Activated CD8-positive, alpha-beta T cell treated with anti-CD3 and anti-CD28 coated beads, Interleukin-2, amount 10 ng/mL, durations not matched to agents 7 days and 5 days (primary cell): ENCODE data around the gene ZC3H4. TPM values are rescaled to one million over a fixed set of nuclear protein-coding genes. Genes with fewer than 3 reads are reported as not detected.

Experiments used
- ATAC-seq: fragments of 150-1000 bp; cut with Tn5 transposase; one replicate; pipeline ENCODE4 v1.10.0; 2021; ENCODE audit warnings: moderate library complexity
- CTCF ChIA-PET: fragments of 350-600 bp; sonication (Branson Sonifier 250); formaldehyde crosslinking; loops from one replicate; lab custom pipeline; 2021; ENCODE audit warnings: antibody characterized with exemption; lab: Charles Lee
- POLR2A ChIA-PET: fragments of 350-600 bp; sonication (Branson Sonifier 250); formaldehyde crosslinking; loops from one replicate; lab custom pipeline; 2021; ENCODE audit warnings: antibody characterized with exemption; lab: Charles Lee
- DNase-seq: peaks from one replicate; pipeline ENCODE4 v3.0.0-alpha.2; 2020
- H3K27ac Mint-ChIP-seq: one replicate; pipeline ENCODE4 v1.8.0; 2021; ENCODE audit warnings: mild to moderate bottlenecking, mixed read lengths
- H3K27me3 Mint-ChIP-seq: one replicate; pipeline ENCODE4 v1.8.0; 2021; ENCODE audit warnings: low read depth, mixed read lengths
- H3K36me3 Mint-ChIP-seq: one replicate; pipeline ENCODE4 v1.8.0; 2021; ENCODE audit warnings: low read depth, mixed read lengths
- H3K4me1 Mint-ChIP-seq: one replicate; pipeline ENCODE4 v1.8.0; 2021; ENCODE audit warnings: low read depth, mixed read lengths
- H3K4me3 Mint-ChIP-seq: one replicate; pipeline ENCODE4 v1.8.0; 2021; ENCODE audit warnings: mild to moderate bottlenecking, mixed read lengths
- H3K9me3 Mint-ChIP-seq: one replicate; pipeline ENCODE4 v1.8.0; 2022; ENCODE audit warnings: mixed read lengths; ENCODE audit not compliant: insufficient read depth
- total RNA-seq, 2 experiments: library from RNA; stranded (reverse); gene quantifications; one replicate each; pipeline ENCODE4 v1.2.3, GENCODE V29; 2021

Gene ZC3H4
- total RNA-seq, 2 experiments from 2014 or later: 102 TPM

DNA sequence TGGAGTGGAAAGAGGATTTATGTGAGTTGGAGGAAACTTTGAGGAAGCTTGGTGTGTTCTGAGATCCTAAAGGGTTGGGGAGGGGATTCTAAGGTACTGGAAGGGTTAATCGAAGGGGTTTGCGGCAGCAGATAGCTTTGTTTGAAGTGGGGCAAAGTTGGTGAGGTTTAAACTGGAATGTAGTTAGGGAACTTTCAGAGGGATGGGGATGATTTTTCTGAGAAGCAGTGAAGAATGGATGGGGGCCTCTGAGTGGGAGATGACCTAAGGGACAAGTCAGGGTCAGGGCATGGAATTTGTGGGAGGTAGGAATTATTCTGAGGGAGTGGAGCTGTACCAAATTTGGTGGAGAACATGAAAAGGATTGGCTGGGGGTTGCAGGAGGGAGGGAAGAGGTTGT, 21.0 kb upstream of the ZC3H4 start:
- ATAC-seq (no peak), DNase-seq (no peak)
- Mint-ChIP-seq H3K4me3 (peak overlapping the region; percentile 7), H3K27me3 (no peaks in the 10 kb centered on the region), H3K27ac (peak overlapping the region; percentile 35), H3K9me3 (peaks cover 7% of the 10 kb centered on the region), H3K36me3 (peaks cover 62% of the 10 kb centered on the region), H3K4me1 (peaks cover 69% of the 10 kb centered on the region)
- ChIA-PET CTCF (interaction anchor here (1.0 to 1.1 kb wide), 2 partner anchors 76 to 112 kb away, joined by 3 to 4 read pairs; no protein-coding TSS in a partner anchor), POLR2A (interaction anchor here (0.9 kb wide), 3 partner anchors 12 to 92 kb away, joined by 3 to 4 read pairs (median 3); partner anchors contain the start of gene ZC3H4)

DNA sequence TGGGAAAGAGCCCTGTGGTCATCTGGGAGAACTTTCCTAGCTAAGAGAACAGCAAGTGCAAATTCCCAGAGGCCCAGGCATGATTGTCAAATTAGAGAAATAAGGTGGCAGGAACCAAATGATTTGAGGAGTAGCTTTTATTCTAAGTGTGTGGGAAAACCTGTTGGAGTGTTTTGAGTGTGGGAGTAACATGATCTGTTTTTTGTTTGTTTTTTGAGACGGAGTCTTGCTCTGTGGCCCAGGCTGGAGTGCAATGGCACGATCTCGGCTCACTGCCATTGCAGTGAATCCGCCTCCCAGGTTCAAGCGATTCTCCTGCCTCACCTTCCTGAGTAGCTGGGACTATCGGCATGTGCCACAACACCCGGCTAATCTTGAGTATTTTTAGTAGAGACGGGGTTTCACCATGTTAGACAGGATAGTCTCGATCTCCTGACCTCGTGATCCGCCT, 19.5 kb upstream of the ZC3H4 start:
- Mint-ChIP-seq H3K9me3 (peaks cover 7% of the 10 kb centered on the region), H3K4me3 (peak overlapping the region; percentile 99), H3K36me3 (peaks cover 51% of the 10 kb centered on the region), H3K27ac (peak overlapping the region; percentile 26), H3K27me3 (no peaks in the 10 kb centered on the region), H3K4me1 (peaks cover 61% of the 10 kb centered on the region)
- ChIA-PET CTCF (interaction anchor here (0.8 to 2.9 kb wide), 8 partner anchors 9 to 111 kb away, joined by 3 to 30 read pairs (median 8); no protein-coding TSS in a partner anchor), POLR2A (interaction anchor here (2.4 to 3.4 kb wide), 2 partner anchors 20 to 111 kb away, joined by 9 to 41 read pairs; partner anchors contain the start of gene ZC3H4)
- DNase-seq (no peak), ATAC-seq (no peak)

- CTCF ChIA-PET: interaction anchor here (0.6 to 3.0 kb wide), 14 partner anchors 9 to 119 kb away, joined by 3 to 30 read pairs (median 7); no protein-coding TSS in a partner anchor
Observed at GRCh38 chr19:47132194-47132852, 18.7 kb upstream of the ZC3H4 start.

DNA sequence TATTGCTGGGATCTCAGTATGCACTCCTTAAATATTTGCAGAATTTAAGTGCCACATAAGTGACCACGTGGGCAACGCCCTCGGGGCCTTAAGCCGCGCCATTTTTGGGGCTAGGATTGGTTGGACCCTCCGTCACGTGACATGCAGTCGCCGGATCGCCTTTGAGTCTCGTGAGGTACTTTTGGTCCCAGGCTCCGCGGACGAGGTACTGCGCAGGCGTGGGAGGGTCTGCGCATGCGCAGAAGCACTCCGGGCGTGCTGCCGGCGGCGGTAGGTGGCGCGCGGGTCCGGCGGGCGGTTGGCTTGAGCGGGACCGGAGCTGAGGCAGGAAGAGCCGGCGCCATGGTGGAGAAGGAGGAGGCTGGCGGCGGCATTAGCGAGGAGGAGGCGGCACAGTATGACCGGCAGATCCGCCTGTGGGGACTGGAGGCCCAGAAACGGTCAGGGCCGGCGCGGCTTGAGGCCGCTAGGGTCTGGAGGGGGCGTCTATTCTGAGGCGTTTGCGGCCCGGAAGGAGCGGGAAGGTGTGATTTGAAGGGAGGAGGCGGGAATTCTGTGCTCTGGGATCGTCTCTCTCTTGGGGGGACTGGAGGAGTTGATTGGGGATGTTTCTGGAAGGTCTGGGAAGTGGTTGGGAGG, 17.1 kb upstream of the ZC3H4 start, which contains the start of gene SAE1:
SAE1 (plus strand) TSS at position 247 of the 639 bp plus-strand sequence; CDS start at position 343, 96 bp downstream.
- ChIA-PET CTCF (interaction anchor here (0.7 to 3.0 kb wide), 18 partner anchors 14 to 193 kb away, joined by 3 to 30 read pairs (median 6); partner anchors contain the start of gene ZC3H4), POLR2A (interaction anchor here (0.6 to 3.4 kb wide), 18 partner anchors 10 to 143 kb away, joined by 3 to 41 read pairs (median 6); partner anchors contain the start of genes CCDC9 and ZC3H4)
- peak; percentile 94 for DNase-seq
- peak within 1 kb of the TSS; percentile 98 for H3K27ac Mint-ChIP-seq
- peaks cover 7% of the 10 kb centered on the region for H3K9me3 Mint-ChIP-seq
- peaks cover 51% of the 10 kb centered on the region for H3K4me1 Mint-ChIP-seq
- peak; percentile 91 for ATAC-seq
- peaks cover 47% of the 10 kb centered on the region for H3K36me3 Mint-ChIP-seq
- H3K27me3 Mint-ChIP-seq: no peaks in the 10 kb centered on the region
- peak within 1 kb of the TSS; percentile 99 for H3K4me3 Mint-ChIP-seq

More at GRCh38 chr19:47132194-47132852, 18.7 kb upstream of the ZC3H4 start:
- peak overlapping the region; percentile 99 for H3K4me3 Mint-ChIP-seq
- H3K4me1 Mint-ChIP-seq: peaks cover 59% of the 10 kb centered on the region
- no peaks in the 10 kb centered on the region for H3K27me3 Mint-ChIP-seq
- peak overlapping the region; percentile 20 for H3K27ac Mint-ChIP-seq
- POLR2A ChIA-PET: interaction anchor here (0.8 to 3.4 kb wide), 5 partner anchors 8 to 113 kb away, joined by 3 to 41 read pairs (median 8); partner anchors contain the start of genes NPAS1 and ZC3H4
- peaks cover 7% of the 10 kb centered on the region for H3K9me3 Mint-ChIP-seq
- no peak for DNase-seq
- ATAC-seq: no peak
- H3K36me3 Mint-ChIP-seq: peaks cover 51% of the 10 kb centered on the region

DNA sequence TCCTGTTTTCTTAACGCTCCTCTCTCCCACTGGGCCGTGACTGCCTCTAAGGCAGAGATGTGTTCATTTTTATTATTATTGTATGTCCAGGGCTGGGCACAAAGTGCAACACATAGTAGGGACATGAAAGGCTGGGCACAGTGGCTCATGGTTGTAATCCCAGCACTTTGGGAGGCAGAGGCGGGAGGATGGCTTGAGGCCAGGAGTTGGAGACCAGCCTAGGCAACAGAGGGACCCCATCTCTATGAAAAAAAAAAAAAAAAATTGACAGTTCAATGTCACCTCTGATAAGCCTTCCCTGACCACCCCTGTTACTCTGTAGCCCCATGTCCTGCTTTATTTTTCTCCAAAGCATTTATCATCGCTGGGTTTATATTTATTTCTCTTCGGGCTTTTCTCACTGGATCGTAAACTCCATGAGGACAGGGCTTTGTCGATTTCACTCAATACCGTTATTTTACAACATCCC, 16.6 kb upstream of the ZC3H4 start:
- Mint-ChIP-seq H3K36me3 (peaks cover 42% of the 10 kb centered on the region), H3K27ac (peak overlapping the region; percentile 98), H3K4me1 (peaks cover 50% of the 10 kb centered on the region), H3K9me3 (peaks cover 7% of the 10 kb centered on the region), H3K27me3 (no peaks in the 10 kb centered on the region), H3K4me3 (peak overlapping the region; percentile 99)
- ChIA-PET CTCF (interaction anchor here (1.0 to 3.0 kb wide), 7 partner anchors 14 to 117 kb away, joined by 4 to 30 read pairs (median 11); no protein-coding TSS in a partner anchor), POLR2A (interaction anchor here (0.9 to 3.4 kb wide), 7 partner anchors 13 to 57 kb away, joined by 3 to 41 read pairs (median 6); partner anchors contain the start of gene ZC3H4)
- ATAC-seq (no peak), DNase-seq (no peak)

DNA sequence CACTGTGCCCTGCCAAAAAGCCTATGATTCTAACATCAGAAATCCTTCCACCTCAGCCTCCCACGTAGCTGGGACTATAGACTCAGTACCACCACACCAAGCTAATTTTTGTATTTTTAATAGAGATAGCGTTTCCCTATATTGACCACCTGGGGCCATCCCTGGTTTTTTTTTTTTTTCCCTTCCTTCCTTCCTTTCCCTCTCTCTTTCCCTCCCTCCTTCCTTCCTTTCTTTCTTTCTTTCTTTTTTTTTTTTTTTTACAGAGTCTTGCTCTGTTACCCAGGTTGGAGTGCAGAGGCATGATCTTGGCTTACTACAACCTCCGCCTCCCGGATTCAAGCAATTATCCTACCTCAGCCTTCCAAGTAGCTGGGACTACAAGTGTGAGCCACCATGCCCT, 16.0 kb upstream of the ZC3H4 start:
- H3K36me3 Mint-ChIP-seq: peaks cover 38% of the 10 kb centered on the region
- DNase-seq (no peak), ATAC-seq (no peak)
- ChIA-PET POLR2A (interaction anchor here (0.9 to 3.4 kb wide), 3 partner anchors 16 to 144 kb away, joined by 3 to 41 read pairs (median 8); partner anchors contain the start of gene ZC3H4), CTCF (interaction anchor here (0.6 to 3.0 kb wide), 3 partner anchors 50 to 1585 kb away, joined by 3 to 11 read pairs (median 4); no protein-coding TSS in a partner anchor)
- peaks cover 49% of the 10 kb centered on the region for H3K4me1 Mint-ChIP-seq
- no peaks in the 10 kb centered on the region for H3K27me3 Mint-ChIP-seq
- no peak overlapping the region for H3K27ac Mint-ChIP-seq
- H3K9me3 Mint-ChIP-seq: peaks cover 7% of the 10 kb centered on the region
- H3K4me3 Mint-ChIP-seq: no peak overlapping the region

- Mint-ChIP-seq H3K4me1 (peaks cover 15% of the 10 kb centered on the region), H3K4me3 (no peak overlapping the region), H3K27ac (no peak overlapping the region), H3K27me3 (no peaks in the 10 kb centered on the region), H3K9me3 (peaks cover 7% of the 10 kb centered on the region), H3K36me3 (peaks cover 4% of the 10 kb centered on the region)
- no peak for ATAC-seq
- ChIA-PET CTCF (interaction anchor here (0.6 to 2.8 kb wide), 24 partner anchors 9 to 119 kb away, joined by 3 to 53 read pairs (median 4); partner anchors contain the start of gene ZC3H4), POLR2A (no interaction called here)
- DNase-seq: no peak
Observed at GRCh38 chr19:47125669-47125938, 12.0 kb upstream of the ZC3H4 start.

DNA sequence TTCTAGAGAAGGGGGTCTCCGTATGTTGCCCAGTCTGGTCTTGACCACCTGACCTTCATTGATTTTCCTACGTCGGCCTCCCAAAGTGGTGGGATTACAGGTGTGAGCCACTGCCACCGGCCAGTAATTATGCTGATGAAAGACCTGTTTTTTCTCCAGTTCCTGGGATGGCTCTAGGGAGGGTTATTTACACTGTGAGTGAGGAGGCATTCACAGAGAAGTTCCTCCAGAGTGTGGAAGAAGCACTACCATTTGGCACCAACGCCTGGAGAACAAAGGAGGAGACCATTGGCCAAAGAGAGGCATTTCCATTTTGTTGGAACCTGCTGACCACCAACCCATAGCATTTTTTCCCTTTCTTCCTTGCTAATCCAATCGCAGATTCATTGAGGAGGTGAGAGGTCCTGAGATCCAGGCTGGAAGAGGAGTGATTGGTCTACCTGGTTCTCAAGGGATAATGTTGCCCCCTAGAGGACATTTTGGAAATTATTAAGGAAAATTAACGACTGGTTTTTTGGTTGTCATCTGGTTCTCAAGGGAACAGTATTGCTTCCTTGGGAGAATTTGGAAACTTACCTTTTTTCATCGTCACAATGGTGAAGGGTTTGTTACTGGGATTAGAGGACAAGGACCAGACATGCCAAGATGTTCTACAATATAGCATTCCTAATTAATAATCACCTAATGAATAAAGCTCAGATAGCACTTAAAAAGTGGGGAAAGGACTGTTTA, 11.5 kb upstream of the ZC3H4 start:
- Mint-ChIP-seq H3K27ac (no peak overlapping the region), H3K4me3 (no peak overlapping the region), H3K27me3 (no peaks in the 10 kb centered on the region), H3K9me3 (peaks cover 2% of the 10 kb centered on the region), H3K4me1 (peaks cover 13% of the 10 kb centered on the region), H3K36me3 (no peaks in the 10 kb centered on the region)
- CTCF ChIA-PET: interaction anchor here (0.6 to 5.2 kb wide), 24 partner anchors 9 to 119 kb away, joined by 3 to 53 read pairs (median 4); partner anchors contain the start of gene ZC3H4
- peak; percentile 30 for DNase-seq
- ATAC-seq: peak; percentile 60
- POLR2A ChIA-PET: interaction anchor here (0.6 kb wide), 1 partner anchor 11 kb away, joined by 3 read pairs; the partner anchor contains the start of gene ZC3H4

DNA sequence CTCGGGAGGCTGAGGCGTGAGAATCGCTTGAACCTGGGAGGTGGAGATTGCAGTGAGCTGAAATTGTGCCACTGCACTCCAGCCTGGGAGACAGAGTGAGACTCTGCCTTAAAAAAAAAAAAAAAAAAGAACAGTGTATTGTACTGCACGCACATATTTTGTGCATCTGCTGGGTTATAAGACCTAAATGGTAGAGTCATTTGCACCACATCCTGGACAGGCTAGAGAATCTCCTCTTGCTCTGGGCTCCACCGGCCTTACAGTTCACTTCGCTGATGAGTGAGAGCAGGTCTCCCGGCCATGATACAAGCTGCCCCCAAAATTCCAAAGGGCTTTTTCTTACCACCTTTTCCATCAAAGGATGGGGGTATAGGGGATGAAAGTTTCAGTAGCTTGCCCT, 9.8 kb upstream of the ZC3H4 start:
- ATAC-seq: no peak
- POLR2A ChIA-PET: interaction anchor here (0.7 to 0.9 kb wide), 2 partner anchors 33 to 47 kb away, joined by 3 read pairs; no protein-coding TSS in a partner anchor

More for the DNA sequence above, 9.8 kb upstream of the ZC3H4 start:
- no peak overlapping the region for H3K27ac Mint-ChIP-seq
- DNase-seq: no peak
- H3K27me3 Mint-ChIP-seq: no peaks in the 10 kb centered on the region
- no peaks in the 10 kb centered on the region for H3K36me3 Mint-ChIP-seq
- no peak overlapping the region for H3K4me3 Mint-ChIP-seq
- peaks cover 10% of the 10 kb centered on the region for H3K4me1 Mint-ChIP-seq
- CTCF ChIA-PET: interaction anchor here (0.8 to 5.2 kb wide), 6 partner anchors 10 to 110 kb away, joined by 3 to 41 read pairs (median 7); partner anchors contain the start of gene ZC3H4
- no peaks in the 10 kb centered on the region for H3K9me3 Mint-ChIP-seq
